ENCODE results near the gene ASPHD2.

DNA sequence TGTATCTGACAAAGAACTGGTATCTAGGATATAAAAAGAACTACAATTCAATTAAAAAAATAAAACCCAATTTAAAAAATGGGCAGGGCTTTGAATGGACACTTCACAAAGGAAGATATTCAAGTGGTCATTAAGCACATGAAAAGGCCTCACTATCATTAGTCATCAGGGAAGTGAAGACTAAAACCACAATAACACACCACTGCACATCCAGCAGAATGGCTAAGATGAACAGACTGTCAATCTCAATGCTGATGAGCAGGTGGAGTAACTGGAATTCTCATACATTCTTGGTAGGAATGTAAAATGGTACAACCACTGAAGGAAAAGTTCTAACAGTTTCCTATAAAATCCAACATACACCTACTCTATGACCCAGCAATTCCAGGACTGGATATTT, 45.6 kb downstream of the ASPHD2 start:
- TF ChIP-seq POLR2AphosphoS5 (IDR thresholded peaks at IDR 0.05; ENCODE audit: low read depth, low read length) = no peak
- TF ChIP-seq NFIC (IDR thresholded peaks at IDR 0.05; ENCODE audit: borderline replicate concordance) = no peak
- TF ChIP-seq, protein P1, sequence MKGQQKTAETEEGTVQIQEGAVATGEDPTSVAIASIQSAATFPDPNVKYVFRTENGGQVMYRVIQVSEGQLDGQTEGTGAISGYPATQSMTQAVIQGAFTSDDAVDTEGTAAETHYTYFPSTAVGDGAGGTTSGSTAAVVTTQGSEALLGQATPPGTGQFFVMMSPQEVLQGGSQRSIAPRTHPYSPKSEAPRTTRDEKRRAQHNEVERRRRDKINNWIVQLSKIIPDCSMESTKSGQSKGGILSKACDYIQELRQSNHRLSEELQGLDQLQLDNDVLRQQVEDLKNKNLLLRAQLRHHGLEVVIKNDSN (IDR thresholded peaks at IDR 0.05; ENCODE audit: borderline replicate concordance, low read depth) = no peak
- no peak for TF ChIP-seq YY1 (IDR thresholded peaks at IDR 0.05; ENCODE audit: low read depth)
- TF ChIP-seq MXI1 (IDR thresholded peaks at IDR 0.05; ENCODE audit: low read depth, low read length) = no peak
- no peak for TF ChIP-seq JUND (IDR thresholded peaks at IDR 0.05)
- TF ChIP-seq TAF1 (IDR thresholded peaks at IDR 0.05; ENCODE audit: borderline replicate concordance, low read depth, low read length) = no peak
- TF ChIP-seq TCF12 (IDR thresholded peaks at IDR 0.05) = no peak
- TF ChIP-seq, protein P2, sequence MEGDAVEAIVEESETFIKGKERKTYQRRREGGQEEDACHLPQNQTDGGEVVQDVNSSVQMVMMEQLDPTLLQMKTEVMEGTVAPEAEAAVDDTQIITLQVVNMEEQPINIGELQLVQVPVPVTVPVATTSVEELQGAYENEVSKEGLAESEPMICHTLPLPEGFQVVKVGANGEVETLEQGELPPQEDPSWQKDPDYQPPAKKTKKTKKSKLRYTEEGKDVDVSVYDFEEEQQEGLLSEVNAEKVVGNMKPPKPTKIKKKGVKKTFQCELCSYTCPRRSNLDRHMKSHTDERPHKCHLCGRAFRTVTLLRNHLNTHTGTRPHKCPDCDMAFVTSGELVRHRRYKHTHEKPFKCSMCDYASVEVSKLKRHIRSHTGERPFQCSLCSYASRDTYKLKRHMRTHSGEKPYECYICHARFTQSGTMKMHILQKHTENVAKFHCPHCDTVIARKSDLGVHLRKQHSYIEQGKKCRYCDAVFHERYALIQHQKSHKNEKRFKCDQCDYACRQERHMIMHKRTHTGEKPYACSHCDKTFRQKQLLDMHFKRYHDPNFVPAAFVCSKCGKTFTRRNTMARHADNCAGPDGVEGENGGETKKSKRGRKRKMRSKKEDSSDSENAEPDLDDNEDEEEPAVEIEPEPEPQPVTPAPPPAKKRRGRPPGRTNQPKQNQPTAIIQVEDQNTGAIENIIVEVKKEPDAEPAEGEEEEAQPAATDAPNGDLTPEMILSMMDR (IDR thresholded peaks at IDR 0.05) = no peak
- TF ChIP-seq FOXM1 (IDR thresholded peaks at IDR 0.05; ENCODE audit: low read depth) = no peak

Measured in SK-N-SH (cell line).